Skin of body (tissue), 2 donors: ENCODE measurements around the gene DENND6B. TPM values are rescaled to one million over a fixed set of nuclear protein-coding genes. Genes with fewer than 3 reads are reported as not detected.
"Not testable (repeated sequence)": the region's sequence is repeated elsewhere in the genome, so short reads cannot be mapped to it uniquely, and the experiment has no call there.

Experiments
- DNase-seq: peaks from one replicate; lab custom pipeline; 2025; lab: John Stamatoyannopoulos, UW
- total RNA-seq: library from RNA; depleted of rRNA; stranded (reverse); fragments of >200 nt; gene quantifications from one replicate; pipeline ENCODE4 v1.2.3, GENCODE V29; 2014

Gene DENND6B
- total RNA-seq, 1 donor from 2014 or later, result 2.9 TPM

DNA sequence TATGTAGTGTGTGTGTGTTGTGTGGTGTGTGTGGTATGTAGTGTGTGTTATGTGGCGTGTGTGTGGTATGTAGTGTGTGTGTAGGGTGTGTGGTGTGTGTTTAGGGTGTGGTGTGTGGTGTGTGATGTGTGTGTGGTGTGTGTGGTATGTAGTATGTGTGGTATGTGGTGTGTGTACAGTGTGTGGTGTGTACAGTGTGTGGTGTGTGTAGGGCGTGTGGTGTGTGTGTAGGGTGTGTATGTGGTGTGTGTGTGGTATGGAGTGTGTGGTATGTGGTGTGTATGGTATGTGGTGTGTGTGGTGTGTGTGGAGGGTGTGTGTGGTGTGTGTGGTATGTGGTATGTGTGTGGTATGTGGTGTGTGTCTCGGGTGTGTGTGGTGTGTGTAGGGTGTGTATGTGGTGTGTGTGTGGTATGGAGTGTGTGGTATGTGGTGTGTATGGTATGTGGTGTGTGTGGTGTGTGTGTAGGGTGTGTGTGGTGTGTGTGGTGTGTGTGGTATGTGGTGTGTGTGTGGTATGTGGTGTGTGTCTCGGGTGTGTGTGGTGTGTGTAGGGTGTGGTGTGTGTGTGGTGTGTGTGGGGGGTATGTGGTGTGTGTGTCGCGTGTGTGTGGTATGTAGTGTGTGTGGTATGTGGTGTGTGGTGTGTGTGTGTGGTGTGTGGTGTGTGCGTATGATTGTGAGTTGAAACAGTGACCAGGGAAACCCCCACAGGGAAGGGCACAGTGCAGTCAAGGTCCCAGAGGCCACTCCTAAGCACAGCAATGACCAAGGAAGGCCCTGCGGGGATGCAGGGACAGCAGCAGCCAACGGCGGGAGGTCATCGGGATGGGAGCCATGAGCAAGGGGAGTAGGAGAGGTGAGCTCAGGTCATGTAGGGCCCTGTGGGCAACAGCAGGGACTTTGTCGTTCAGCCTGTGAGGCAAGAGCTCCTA, 13.4 kb upstream of the DENND6B start:
- DNase-seq, result no peak

DNA sequence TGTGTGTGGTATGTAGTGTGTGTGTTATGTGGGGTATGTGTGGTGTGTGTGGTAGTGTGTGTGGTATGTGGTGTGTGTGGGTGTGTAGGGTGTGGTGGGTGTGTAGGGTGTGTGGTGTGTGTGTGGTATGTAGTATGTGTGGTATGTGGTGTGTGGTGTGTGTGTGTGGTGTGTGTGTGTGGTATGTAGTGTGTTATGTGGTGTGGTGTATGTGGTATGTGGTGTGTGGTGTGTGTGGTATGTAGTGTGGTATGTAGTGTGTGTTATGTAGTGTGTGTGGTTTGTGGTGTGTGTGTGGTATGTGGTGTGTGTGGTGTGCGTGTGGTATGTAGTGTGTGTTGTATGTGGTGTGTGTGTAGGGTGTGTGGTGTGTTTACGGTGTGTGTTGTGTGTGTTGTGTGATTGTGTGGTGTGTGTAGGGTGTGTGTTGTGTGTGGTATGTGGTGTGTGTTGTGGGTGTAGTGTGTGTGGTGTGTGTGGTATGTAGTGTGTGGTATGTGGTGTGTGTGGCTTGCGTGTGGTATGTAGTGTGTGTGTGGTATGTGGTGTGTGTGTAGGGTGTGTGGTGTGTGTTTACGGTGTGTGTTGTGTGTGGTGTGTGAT, 12.1 kb upstream of the DENND6B start:
- DNase-seq, result no peak

DNA sequence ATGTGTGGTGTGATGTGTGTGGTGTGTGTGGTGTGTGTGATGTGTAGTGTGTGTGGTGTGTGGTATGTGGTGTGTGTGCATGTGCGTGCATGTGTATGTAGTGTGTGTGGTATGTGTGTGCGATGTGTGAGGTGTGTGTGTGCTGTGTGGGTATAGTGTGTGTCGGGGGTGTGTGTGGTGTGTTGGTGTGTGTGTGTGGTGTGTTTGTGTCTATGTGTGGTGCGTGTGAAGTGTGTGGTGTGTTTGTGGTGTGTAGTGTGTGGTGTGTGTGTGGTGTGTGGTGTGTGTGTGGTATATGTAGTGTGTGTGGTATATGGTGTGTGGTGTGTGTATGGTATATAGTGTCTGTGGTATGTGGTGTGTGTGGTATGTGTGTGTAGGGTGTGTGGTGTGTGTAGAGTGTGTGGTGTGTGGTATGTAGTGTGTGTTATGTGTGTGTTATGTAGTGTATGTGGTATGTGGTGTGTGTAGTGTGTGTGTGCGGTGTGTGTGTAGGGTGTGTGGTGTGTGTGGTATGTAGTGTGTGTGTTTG, 11.3 kb upstream of the DENND6B start:
- DNase-seq, result no peak

DNA sequence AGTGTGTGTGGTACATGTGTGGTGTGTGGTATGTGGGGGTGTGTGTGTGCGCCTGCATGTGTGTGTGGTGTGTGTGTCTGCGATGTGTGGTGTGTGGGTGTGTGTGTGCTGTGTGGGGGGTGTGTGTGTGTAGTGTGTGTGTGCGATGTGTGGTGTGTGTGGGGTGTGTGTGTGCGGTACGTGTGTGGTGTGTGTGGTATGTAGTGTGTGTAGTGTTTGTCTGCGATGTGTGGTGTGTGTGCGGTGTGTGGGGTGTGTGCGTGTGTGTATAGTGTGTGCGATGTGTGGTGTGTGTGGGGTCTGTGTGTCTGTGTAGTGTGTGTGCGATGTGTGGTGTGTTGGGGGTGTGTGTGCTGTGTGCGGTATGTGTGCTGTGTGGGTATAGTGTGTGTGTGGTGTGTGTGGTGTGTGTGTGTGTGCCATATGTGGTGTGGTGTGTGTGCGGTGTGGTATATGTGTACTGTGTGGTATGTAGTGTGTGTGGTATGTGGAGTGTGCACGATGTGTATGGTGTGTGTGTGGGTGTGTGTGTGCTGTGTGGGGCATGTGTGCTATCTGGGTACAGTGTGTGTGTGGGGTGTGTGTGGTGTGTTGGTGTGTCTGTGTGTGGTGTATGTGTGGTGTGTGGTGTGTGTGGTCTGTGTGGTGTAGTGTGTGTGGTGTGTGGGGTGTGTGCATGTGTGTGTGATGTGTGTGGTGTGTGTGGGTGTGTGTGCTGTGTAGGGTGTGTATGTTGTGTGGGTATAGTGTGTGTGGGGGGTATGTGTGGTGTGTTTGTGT, 10.6 kb upstream of the DENND6B start:
- DNase-seq, result no peak

DNA sequence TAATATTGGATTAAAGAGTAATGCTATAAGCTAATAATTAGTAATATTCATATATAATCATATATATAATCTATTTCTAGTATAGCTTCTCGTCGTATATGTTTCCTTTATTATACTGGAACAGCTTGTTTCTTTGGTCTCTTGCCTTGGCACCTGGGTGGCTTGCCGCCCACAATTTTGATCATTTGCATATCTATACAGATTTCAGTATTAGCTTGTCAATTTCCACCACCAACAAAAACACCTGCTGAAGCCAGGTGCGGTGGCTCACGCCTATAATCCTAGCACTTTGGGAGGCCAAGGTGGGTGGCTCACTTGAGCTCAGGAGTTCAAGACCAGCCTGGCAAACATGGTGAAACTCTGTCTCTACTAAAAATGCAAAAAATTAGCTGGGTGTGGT, 7.6 kb upstream of the DENND6B start:
- DNase-seq, result not testable (repeated sequence)

DNA sequence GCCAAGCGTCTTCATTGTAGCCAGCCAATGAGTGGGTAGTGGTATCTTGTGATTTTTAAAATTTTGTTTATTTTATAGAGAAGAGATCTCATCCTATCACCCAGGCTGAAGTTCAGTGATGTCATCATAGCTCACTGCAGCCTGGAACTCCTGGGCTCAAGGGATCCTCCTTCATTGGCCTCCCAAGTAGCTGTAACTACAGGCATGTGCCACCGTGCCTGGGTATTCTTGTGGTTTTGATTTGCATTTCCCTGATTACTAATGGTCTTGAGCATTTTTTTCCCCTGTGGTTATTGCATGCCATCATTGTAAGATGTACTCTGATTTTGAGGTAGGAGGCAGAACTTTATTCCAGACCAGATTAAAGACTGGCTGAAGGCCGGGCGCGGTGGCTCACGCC, 2.4 kb upstream of the DENND6B start:
- no peak for DNase-seq

DNA sequence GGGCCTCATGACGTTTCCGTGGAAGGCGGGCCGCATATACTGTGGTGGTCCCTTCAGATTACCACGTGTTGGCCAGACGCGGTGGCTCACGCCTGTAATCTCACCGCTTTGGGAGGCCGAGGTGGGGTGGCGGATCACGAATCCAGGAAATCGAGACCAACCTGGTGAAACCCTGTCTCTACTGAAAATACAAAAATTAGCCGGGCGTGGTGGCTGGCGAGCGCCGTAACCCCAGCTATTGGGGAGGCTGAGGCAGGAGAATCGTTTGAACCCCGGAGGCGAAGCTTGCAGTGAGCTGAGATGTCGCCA, 853 bp upstream of the DENND6B start:
- DNase-seq, result no peak

DNA sequence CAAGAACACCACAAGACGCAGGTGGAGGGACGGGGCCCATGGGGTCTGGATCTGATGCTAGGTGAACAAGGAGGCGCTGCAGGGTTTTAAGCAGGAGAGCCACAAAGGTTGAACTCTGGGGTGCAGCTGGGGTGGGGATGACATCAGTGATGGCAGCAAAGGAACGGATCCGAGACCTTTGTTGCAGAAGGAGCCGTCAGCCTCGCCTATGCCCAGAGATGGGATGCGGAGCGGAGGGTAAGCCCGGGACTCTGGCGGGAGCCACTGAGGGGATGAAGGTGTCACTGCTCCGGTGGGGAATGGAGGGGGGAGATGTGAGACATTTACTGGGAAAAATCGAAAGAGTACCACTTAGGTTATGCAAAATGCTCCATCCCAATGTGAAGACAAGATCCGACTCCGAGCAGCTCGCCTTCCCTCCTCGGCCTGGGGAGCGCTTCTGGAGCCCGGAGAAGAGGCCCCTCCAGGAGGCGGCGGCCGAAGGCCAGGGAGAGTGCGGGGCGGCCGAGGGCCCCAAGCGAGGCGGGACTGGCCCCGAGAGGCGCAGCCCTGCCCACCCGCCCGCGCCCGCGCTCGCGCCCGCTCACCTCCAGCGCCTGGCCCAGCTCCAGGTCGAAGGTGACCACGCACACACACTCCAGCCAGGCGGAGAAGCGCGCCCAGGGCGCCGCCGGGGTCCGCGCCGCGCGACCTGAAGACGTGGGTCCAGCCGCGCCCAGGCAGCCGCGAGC, 422 bp downstream of the DENND6B start:
- no peak for DNase-seq

DNA sequence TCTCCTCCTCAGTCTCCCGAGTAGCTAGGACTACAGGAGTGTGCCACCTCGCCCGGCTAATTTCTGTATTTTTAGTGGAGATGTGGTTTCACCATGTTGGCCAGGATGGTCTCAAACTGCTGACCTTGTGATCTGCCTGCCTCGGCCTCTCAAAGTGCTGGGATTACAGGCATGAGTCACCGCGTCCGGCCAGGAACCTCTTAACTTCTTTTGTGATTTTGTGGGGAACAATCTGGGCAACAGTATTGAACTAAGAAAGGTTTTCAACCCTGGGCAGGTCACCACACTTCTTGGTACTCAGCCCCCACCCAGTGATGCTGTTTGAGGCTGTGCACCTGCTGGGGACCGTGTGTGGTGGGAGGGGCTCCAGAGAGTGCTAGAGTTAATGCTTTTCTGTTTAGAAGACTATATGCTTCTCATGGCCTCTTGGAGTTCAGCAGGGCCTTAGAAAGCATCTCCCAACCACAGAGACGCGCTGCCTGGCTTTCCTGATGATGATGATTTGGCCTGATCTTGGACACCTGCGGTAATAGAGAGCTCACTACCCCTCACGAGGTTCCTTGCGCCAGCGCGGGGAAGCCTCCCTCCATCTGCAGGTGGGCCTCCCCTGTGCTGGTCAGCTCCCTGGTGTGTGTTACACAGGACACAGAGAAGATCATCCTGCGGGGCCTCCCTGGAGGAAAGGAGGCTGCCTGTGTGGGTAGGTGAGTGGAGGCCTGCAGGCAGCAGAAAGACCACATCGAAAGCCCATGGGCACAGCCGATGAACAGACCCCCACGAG, 1.2 kb downstream of the DENND6B start:
- no peak for DNase-seq

DNA sequence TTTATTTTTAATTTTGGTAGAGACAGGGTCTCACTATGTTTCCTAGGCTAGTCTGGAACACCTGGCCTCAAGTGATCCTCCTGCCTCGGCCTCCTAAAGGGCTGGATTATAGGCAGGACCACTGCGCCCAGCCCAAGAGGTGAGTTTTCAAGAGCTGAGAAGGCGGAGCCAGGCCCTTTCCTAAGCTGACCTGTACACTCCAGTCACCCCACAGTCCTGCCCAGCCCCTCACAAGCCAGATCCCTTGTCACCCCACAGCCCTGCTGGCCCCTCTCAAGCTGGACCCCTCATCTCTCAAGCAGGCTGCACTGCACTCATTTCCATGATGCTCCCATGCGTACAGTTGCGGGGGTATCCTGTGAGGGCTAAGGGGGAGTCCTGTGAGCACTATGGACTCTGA, 2.9 kb downstream of the DENND6B start:
- no peak for DNase-seq

DNA sequence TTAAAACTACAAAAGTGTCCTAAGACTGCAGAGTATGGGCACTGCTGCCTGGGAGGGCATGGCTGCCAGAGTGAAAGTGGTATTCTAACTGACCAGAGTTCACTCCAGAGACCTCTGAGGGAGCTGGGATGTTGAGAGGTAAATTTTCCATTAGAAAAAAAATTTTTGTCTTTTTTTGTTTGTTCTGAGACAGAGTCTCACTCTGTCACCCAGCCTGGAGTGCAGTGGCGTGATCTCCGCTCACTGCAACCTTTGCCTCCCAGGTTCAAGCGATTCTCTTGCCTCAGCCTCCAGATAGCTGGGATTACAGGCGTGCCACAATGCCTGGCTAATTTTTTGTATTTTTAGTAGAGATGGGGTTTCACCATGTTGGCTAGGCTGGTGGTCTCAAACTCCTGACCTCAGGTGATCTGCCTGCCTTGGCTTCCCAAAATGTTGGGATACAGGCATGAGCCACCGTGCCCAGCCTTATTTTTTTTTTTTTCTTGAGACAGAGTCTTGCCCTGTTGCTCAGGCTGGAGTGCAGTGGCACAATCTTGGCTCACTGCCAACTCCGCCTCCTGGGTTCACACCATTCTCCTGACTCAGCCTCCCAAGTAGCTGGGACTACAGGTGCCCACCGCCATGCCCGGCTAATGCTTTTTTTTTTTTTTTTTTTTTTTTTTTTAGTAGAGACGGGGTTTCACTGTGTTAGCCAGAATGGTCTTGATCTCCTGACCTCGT, 4.3 kb downstream of the DENND6B start:
- DNase-seq, result not testable (repeated sequence)

DNA sequence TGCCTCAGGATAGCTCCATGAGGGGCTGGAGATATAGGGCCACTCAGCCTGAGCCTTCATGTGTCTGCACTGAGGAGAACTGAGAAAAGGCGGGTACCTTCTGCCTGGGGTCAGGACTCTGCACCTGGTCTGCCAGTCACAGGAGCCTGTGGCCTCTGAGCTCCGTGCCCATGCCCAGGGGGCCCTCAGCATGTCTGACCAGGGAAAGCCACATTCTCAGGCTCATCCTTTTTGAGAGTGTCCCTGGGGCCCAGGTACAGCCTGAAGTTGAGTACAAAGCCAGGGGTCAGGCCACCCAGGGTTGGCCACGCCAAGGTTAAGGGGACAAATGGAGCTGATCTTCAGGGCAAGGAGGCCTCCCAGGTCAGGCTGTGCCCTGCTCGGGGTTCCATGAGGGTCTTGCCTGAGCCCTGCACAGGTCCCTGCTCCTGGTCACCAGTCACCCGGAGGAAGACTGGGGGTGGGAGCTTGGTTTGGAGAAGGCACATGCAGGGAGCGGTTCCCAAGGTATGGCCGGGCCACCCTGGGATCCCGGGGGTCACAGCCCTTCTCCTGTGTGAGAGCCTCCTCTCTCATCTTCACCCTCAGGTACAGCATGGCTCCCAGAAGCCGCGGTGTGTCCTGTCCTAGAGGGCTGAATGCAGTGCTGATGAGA, 6.0 kb downstream of the DENND6B start:
- no peak for DNase-seq

DNA sequence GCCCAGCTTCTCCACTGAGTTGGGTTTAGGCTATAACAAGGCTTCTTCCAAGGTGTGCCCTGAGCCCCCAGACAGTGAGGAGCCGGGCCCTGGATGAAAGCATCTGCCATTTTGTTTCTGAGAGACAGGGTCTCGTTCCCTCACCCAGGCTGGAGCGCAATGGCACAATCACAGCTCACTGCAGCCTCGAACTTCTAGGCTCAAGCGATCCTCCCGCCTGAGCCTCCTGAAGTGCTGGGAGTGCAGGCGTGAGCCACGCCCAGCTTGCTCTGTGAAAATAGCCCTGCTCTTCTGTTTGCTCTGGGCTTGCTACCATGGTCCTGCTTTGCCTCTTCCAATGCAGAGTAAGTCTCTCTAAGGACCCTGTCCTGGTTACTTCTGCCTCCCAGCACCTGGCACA, 6.7 kb downstream of the DENND6B start:
- DNase-seq, result no peak

DNA sequence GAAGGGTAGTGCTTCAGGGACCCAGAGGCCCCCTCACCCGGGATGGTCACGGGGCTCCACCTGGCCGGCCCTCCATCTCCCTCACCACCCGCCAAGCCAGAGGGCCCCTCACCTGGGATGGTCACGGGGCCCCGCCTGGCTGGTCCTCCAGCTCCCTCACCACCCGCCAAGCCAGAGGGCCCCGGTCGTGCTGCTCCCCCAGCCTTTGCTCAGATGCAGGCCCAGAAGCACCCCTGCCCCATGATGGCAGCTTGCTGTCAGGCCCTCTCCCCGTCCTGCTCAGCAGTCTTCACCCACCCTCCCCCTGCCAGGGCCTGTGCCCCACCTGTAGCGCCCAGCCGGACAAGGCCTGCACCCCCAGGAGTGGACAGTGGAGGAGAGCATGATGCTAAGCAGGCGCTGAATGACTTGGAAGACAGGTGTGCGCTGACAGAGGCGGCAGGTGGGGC, 7.3 kb downstream of the DENND6B start:
- no peak for DNase-seq

DNA sequence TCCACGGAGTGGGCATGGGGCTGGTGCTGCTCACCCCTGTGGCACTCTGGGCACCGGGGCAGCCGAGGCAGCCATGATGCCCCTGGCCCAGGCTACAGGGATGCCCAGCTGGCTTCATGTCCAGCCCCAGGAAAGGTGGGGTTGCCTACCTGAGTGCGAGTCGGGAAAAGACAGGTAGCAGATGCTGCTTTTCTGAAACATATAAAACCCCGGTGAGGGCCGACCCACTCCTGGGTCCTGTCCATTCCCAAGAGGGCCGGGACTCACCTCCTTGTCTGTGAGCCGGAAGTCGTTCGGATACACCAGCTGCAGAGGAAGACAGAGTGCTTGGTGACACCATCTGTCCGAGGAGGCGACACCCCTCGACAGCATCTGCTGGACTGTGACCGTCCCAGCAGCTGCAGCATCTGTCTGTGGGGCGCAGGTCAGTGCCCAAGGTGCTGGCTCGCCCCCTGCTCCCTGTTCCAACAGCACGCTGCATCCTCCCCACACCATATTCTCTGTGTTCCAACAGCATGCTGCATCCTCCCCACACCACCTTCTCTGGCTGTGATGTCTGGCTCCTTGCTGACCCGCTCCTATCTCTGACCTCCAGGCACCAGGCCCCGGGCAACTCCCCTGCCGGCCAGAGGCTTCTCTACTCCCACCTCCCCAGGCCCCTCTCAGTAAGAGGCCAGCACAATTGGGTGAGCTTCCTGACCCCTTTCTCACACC, 8.0 kb downstream of the DENND6B start:
- DNase-seq, result no peak

DNA sequence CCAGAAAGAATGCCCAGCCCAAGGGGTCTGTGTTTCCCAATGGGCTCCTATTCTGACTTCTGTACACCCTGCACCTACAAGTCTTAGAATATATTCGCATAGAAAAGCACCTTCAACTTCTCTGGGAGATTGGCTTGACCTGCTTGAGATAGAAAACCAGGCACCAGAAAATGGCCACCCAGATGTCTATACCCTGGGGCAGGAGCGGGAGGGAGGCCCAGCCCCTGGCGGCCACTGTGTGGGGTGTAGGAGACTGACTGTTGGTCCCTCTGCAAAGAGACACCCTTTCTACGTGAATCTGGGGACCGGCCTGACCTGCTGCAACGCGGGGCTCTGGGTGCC, 8.5 kb downstream of the DENND6B start:
- no peak for DNase-seq

DNA sequence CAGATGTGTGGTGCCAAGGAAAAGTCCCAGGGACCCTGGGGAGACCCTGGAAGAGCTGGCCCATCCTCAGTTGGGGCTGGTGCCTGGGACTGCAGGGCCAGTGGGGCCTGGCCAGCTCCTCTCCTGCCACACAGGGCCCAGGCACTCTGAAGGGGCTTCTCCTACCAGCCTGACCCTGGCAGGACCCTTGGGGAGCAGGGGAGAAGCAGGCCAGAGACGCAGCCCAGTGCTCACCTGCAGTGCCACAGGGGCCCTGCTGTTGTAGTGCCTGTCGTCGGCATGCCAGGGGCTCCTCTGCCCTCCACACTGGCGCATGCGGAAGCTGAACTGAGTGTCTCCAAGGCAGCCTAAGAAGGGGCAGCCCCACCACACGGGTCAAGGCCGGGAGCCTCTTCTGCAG, 9.1 kb downstream of the DENND6B start:
- DNase-seq, result no peak

DNA sequence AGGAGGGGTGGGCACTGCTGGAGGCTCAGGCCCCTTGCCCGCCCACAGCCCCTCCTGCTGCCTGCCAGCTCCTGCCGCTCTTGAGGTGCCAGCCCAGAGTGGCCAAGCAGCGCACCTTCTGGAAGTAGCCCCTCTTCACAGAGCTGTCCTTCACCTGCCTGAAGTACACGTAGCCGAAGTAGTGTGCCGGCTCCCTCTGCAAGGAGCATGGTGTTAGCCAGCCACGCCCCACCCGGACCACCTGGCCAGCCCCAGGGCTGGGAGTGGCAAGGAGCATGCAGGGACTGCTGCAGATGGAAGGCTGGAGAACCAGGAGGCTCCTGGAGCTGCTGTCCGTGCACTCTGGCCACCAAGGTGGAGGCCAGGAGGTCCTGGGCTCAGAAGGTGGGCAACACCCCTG, 9.6 kb downstream of the DENND6B start:
- no peak for DNase-seq
